NCI-H1105 (cell line): ENCODE measurements around the gene FBXO31.
A peak's percentile ranks its signal among the peaks of the same experiment; 100 is the strongest.

Experiments
- DNase-seq: peaks from one replicate; lab custom pipeline; 2025; lab: John Stamatoyannopoulos, UW

Gene FBXO31

GRCh38 chr16:87327798-87328495 is 55.6 kb downstream of the FBXO31 start:
- DNase-seq, result no peak

DNA sequence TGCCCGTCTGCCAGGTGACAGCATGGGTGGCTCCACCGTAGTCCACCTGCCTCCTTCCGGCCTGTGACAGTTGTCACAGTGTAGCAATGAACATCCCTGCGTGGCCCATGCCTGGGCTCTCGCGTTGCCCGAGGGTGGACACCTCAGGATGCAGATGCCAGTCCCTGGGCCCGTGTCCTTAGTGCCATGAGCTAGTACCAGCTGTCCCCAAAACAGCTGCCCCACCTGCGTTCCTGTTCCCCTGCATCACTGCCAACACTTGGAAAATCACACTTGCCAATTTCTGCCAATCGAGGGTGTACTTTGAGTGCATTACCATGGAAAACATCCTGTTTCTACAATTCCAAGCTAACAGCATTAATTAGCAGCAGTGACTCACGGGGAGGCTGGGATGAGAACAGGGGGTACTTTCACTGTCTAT is 57.4 kb downstream of the FBXO31 start:
- no peak for DNase-seq

DNA sequence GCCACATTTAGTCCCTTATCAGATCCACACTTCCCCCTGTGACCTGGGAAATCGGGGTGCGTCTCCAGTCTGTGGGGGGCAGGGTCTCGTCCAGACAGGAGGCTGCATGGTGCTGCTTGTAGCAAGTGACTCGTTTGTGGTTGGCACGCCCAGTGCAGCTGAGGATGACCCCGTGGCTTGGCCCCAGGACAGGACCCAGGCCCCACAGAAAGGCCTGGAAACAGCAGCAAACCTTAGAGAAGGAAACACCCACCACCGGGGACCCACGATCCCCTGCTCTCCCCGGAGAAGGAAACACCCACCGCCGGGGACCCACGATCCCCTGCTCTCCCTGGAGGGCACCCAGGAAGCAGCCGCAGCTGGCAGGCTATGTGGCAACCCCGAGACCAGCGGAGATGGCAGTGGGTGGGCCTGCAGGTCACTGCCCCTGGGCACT is 58.1 kb downstream of the FBXO31 start:
- no peak for DNase-seq

GRCh38 chr16:87324411-87325275 is 58.9 kb downstream of the FBXO31 start:
- no peak for DNase-seq

GRCh38 chr16:87323727-87324410 is 59.7 kb downstream of the FBXO31 start:
- DNase-seq, result no peak

DNA sequence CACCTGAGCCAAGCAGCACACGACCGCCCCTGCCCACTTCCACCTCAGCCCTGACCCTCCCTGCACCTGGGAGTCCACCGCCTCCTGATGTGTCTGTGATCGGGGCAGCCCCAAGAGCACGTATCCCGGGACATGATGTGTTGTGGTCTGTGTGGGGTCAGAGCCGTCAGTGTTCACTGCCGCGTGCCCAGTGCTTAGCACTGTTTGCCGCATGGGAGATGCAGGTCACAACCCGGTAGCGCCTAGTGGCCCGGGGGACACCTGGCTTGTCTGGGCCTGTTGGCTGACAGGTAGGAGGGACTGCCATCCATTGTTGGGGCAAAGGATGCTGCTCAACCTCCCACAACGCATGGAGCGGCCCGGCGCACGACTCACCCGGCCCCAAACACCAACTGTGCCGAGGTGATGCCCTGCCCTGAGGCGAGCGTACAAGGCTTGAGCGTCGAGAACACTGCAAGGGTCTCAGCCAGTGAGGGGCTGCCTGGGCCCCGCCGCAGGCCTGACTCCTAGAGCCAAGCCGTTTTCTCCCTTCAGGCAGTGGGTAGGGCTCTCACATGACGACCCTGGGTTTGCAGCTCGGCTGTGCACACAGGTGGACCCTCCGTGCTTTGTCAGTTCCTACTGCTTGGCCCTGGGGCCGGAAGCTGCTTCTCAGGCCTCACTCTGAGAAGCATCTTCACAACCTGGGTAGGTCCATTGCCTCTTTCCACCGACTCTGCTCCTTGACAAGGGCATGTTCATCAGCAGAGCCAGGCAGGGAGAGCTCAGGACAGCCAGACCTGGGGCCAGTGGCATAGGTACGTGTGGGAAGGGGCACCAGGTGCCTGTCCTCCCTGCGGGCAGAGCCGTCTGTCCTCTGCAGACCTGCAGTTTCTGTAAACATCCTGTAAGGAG is 60.5 kb downstream of the FBXO31 start:
- no peak for DNase-seq

GRCh38 chr16:87322360-87322759 is 61.2 kb downstream of the FBXO31 start:
- DNase-seq, result no peak

DNA sequence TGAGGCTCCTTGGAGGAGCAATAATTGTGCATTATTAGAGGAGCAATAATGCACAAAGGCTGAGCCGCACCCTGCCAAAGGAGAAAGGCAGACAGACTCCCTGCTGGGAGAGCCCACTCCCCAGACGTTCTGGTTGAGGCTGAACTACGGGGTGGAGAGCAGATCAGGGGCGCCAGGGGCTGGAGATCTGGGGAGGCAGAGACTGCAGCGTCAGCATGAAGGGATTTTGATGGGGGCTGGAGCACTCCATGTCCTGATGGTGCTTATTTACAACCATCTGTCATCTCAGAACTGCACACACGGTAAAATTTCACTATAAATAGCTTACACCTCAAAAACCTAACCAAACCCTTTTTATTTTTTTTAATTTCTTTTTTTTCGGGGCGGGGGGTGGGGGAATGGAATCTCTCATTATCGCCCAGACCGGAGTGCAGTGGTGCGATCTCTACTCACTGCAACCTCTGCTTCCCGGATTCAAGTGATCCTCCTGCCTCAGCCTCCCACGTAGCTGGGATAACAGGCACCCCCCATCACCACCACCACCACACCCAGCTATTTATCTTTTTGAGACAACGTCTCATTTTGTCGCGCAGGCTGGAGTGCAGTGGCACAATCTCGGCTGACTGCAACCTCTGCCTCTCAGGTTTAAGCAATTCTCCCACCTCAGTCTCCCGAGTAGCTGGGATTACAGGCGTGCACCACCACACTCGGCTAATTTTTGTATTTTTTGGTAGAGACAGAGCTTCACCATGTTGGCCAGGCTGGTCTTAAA is 62.1 kb downstream of the FBXO31 start:
- no peak for DNase-seq

DNA sequence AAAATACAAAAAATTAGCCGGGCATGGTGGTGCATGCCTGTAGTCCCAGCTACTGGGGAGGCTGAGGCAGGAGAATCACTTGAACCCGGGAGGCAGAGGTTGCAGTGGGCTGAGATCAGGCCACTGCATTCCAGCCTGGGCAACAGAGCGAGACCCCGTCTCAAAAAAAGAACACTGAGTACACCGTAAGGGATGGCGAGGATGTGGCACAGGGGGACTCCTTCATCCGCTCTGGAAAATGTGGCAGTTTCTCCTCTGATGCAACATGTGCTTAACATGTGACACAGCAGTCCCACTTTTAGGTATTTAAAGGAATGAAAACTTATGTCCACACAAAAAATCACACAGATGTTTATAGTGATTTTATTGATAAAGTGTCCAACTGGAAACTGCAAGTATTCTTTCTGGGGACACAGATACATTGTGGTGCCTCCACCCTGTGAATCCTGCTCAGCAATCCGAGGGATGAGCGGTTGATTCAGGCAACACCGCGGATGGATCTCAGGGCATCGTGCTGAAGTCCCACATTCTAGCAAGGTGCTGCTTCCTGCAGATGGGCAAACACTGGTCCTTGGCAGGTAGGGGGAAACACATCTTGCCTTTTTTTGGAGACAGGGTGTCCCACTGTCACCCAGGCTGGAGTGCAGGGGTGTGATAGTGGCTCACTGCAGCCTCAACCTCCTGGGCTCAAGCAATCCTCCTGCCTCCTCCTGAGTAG is 62.9 kb downstream of the FBXO31 start:
- DNase-seq, result no peak

DNA sequence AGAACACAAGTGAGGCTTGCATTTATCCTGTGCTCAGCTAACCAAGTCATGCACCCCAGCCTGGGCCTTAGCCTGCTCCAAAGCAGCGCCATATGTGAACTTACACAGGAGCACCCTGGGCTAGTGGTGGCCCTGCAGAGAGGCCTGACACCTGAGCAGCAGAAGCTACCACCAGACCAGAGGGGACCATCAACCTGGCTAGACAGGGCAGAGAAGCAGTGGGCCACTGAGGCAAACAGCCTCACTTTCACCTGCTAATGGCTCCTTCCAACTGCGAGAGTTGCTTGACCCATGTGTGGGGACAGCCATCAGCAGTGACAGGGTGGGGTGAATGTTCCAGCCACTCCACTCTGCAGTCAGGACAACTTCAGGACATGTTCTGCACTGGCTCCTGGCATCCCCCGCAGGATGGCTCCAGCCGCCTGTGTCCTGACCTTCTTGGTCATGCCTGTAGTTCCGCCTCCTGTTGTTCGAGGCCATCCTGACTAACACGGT is 63.5 kb downstream of the FBXO31 start:
- DNase-seq, result no peak

GRCh38 chr16:87319011-87319410 is 64.6 kb downstream of the FBXO31 start:
- DNase-seq, result no peak

DNA sequence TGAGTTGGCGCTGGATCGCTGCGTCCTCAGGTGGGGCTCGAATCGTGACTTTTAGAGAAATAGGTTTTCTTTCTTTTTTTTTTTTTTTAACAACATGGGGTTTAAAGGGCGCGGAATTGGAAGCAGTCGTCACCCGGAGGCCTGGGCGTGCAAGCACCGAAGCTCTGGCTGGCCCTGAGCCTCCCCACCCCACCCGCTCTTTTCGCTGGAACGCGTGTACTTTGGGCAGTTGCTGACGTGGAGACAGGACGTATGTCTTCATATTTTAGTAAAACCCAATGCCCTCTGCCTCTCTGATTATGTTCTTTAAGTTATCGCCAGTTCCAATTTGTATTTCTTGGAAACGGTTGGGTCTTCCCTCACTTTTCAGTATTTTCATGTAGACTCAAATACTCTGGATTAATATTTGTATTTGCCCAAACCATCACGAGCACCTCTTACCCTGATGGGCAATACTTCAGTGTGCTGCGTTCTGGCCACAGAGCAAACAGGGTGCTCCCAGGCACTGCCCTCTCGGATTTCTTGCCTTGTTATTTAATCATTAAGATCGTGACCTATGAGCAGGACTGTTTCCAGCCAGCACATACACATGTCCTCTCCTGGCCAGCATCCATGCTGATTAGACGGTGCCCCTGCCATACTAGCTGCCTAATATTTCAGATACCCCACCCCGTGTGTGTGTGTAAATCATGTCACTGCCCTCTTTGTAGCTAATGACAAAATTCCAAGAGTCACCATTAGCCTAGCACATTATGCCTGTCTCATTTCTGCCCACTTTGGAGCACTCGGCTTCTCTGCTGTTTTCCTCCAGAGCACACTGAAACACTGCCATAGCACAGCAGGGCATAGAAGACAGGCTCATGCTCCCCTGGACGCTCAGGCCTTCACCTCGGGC is 65.6 kb downstream of the FBXO31 start:
- DNase-seq, result no peak

- DNase-seq, result peak; percentile 85
Observed at GRCh38 chr16:87316923-87317749, 66.4 kb downstream of the FBXO31 start, which contains the start of gene C16orf95. TSS of gene C16orf95 (minus strand) at chr16:87317392. CDS start at chr16:87317242, 150 bp downstream.

- DNase-seq, result no peak
Observed at GRCh38 chr16:87316450-87316922, 67.1 kb downstream of the FBXO31 start.

DNA sequence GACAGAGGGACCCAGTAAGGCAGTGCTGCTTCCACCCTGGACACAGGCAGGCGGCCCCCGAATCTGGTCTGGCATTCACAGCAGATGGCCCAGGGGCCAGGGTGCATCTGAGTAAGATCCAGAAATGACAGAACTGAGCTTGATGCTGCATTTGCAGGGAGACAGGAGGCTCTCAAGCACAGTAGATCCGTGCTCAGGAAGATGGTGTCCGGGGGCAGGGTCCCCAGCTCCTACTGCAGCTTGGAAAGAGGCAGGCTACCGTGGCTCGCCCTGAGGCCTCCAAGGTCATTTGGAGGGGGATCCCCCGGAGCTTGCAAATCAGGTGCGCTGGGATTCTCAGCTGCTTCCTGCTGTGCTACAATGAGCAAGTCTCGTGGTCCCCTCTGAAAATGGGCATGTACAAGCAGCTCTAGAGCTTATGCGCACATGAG is 68.6 kb downstream of the FBXO31 start:
- DNase-seq, result no peak

GRCh38 chr16:87312008-87312407 is 71.6 kb downstream of the FBXO31 start:
- no peak for DNase-seq

GRCh38 chr16:87311387-87311786 is 72.2 kb downstream of the FBXO31 start:
- DNase-seq, result no peak

- no peak for DNase-seq
Observed at GRCh38 chr16:87310610-87311009, 73.0 kb downstream of the FBXO31 start.
